ENCODE results near the gene SLC35G1. TPM values are rescaled to one million over a fixed set of nuclear protein-coding genes. Genes with fewer than 3 reads are reported as not detected.
A peak's percentile ranks its signal among the peaks of the same experiment; 100 is the strongest.

The SLC35G1 gene, protein sequence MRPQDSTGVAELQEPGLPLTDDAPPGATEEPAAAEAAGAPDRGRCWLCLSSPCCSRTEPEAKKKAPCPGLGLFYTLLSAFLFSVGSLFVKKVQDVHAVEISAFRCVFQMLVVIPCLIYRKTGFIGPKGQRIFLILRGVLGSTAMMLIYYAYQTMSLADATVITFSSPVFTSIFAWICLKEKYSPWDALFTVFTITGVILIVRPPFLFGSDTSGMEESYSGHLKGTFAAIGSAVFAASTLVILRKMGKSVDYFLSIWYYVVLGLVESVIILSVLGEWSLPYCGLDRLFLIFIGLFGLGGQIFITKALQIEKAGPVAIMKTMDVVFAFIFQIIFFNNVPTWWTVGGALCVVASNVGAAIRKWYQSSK
- 8.8 TPM for polyA plus RNA-seq (ENCODE audit: insufficient read length)
- long read RNA-seq, donor 1, partial matches to known transcripts, result 5 of 6 reads
- long read RNA-seq, donor 1, other reads (novel, unspliced or antisense), result 0 of 6 reads
- long read RNA-seq, donor 2, result 0 reads
- long read RNA-seq, donor 3, partial matches to known transcripts, result 0 of 3 reads
- long read RNA-seq, donor 3, other reads (novel, unspliced or antisense), result 0 of 3 reads
- long read RNA-seq, donor 4, result 0 reads
- long read RNA-seq, donor 5, result 0 reads
- long read RNA-seq, donor 6, partial matches to known transcripts, result 0 of 4 reads
- long read RNA-seq, donor 6, other reads (novel, unspliced or antisense), result 0 of 4 reads
- long read RNA-seq, donor 7, result 0 reads
- long read RNA-seq, donor 8, partial matches to known transcripts, result 0 of 2 reads
- long read RNA-seq, donor 8, other reads (novel, unspliced or antisense), result 0 of 2 reads

DNA sequence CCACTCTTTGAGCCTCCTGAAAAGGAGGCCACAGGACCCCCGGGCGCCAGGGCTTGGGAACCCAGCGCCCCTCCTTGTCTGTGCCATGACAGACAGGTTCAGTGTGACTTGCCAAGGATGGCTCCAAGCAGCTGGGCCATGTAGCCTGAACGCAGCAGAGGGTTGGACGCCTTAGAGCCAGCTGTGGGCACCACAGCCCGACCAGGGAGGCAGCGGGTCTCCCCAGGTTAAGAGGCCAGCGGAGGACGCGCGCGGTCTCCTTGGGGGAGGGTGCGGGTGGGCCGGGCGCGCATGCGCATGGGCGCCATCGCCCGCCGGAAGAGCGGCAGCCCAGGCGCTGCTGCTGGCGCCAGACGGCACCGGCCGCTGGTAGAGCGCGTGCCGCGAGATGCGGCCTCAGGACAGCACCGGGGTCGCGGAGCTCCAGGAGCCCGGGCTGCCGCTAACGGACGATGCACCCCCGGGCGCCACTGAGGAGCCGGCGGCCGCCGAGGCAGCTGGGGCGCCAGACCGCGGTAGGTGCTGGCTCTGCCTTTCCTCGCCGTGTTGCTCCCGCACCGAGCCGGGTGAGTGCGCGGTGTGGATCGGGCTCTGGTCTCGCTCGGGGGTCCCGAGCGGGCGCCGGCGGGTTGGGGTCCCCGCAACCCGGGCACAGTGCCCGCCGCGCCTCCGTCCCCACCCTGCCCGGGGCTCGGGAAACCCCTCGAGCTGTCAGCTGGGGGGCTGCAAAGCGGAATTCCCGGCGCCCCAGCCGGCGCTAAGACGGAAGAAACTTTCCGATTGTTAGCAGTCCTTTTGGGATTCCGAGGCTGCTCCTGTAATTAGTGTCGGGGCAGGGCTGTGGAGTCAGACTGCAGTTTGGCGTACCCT is at the start of gene SLC35G1:
Gene SLC35G1 (plus strand): TSS at position 333 of the 870 bp plus-strand sequence. CDS start 56 bp downstream, at position 389.
- DNase-seq, result peak; percentile 64

DNA sequence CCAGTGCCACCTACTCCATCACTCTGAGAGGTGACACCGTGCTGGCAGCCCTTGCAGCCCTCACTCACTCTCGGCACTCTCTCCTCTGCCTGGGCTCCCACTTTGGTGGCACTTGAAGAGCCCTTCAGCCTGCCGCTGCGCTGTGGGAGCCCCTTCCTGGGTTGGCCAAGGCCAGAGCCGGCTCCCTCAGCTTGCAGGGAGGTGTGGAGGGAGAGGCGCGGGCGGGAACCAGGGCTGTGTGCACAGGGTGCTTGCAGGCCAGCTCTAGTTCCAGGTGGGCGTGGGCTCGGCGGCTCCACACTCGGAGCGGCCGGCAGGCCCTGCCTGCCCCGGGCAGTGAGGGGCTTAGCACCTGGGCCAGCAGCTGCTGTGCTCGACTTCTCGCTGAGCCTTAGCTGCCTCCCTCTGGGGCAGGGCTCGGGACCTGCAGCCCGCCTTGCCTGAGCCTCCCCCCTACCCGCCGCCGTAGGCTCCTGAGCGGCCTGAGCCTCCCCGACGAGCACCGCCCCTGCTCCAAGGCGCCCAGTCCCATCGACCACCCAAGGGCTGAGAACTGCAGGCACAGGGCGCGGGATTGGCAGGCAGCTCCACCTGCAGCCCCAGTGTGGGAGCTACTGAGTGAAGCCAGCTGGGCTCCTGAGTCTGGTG is 48.7 kb upstream of the SLC35G1 start:
- DNase-seq, result no peak

DNA sequence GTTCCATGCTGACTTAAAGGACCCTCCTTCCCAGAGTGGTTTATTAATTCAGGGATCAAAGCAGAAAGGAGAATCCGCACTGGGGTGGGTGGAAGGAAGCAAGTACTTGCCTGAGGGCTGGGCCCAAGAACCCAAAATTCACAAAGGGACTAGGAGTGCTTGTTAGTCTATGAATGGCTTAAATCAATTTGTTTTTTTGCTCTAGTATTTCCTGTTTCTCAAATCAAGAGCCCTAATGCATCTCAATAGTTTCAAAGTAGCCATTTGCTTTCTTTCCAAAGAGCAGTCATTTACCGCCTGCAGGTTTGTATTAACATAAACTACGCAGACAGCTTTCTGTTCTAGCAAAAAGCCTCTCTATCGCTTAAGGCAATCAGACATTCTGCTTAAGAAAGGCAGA is 44.2 kb upstream of the SLC35G1 start:
- DNase-seq, result no peak

DNA sequence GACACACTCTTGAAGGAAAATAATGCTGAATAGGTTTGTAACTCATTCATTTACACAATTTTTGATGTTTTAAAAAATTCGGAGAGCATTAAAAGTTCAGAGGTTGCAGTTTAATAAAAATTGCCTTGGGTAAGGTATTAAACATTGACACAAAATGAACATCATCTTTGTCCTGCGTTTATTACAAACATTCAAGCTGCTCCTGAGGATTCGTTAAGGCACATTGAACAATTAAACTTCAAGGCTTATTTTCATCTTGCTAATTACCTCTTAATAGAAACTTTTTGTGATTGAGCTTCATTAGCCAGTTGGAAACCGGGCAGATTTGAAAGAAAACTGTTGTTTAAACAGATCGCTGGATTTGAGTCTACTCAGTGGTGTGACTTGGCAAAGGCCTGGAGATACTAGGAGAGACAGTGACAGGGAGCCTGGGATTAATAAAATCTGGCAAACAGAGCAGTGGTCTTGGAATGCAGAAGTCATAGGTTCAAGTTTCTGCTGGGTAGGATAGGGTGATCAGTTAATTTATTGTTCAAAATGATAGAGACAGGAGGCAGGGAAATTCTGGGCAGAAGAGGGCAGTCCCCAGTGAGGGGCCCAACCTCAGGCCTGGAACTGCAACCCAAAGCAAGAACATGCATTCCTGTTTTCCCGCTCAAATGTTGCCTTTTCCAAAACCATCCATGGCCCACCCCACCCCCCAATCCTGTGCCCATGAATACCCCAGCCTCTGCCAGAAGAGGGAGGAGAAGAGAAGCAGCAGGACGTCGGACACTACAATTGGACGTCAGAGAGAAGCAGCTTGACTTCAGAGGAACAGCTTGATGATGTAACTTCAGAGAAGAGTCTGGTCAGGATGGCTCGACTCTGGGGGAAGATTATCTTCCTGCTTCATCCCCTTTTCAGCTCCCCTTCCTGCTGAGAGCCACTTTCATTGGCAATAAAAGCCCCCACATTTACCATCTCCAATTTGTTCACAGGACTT is 43.5 kb upstream of the SLC35G1 start:
- DNase-seq, result no peak

DNA sequence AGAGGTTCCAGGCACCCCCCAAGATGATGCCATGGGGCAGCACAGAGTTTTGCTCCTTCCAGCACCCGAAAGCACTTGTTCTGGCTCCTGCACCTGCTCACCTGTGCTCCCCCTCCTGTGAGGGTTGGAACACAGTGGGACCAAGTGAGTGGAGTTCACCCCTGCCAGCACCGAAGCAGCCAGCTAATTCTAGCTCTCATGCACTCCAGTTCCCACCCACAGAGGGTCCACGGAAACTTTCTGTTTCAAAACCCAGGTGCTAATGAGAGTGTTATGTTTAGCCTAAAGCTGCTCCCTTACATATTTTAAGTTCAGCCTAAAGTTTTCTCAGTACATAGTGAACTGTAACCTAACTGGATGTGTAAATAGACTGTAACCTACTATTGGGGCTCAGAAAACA is 42.6 kb upstream of the SLC35G1 start:
- no peak for DNase-seq

DNA sequence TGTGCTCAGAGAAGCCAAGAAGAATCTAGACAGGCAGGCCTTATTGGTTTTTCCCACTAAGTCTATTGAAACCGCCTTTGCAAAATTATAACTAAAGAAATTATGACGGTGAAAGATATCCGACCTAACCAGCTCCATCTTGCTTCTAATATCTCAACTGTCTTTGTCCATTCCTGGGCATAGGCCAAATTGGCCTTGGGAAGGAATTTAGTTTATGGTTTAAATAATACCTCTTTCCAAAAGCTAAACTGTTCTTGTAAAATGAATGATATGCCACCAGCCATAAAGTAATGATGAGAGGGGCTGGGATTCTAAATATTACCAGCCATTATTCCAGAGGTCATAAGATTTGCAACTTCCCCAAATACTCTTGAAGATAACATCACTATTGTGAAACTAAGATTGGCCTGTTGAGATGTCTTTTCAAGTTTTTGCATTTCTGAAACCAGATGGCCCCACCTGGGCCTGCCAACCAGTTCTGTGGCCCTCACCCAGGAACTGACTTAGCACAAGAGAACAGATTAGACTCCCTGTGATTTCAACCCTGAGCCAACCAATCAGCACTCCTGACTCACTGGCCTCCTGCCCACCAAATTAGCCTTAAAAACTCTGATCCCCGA is 41.2 kb upstream of the SLC35G1 start:
- no peak for DNase-seq

DNA sequence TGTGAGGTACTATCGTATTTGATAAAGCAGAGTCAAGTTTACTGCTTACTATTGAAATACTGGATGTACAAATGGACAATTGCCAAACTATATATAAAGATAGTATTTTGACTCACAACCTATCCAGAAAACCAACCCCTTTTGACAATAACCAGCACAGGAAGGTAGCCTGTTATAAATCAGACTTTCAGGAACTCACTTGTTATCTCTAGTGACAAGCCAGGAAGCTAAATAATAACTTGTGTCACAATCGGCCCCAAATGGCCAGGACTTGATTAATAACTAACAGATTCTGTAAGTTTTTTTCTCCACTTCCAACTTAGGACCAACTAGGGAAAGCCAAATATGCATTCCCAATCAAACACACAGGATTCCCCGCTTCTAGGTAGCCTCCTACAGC is 38.8 kb upstream of the SLC35G1 start:
- DNase-seq, result no peak

DNA sequence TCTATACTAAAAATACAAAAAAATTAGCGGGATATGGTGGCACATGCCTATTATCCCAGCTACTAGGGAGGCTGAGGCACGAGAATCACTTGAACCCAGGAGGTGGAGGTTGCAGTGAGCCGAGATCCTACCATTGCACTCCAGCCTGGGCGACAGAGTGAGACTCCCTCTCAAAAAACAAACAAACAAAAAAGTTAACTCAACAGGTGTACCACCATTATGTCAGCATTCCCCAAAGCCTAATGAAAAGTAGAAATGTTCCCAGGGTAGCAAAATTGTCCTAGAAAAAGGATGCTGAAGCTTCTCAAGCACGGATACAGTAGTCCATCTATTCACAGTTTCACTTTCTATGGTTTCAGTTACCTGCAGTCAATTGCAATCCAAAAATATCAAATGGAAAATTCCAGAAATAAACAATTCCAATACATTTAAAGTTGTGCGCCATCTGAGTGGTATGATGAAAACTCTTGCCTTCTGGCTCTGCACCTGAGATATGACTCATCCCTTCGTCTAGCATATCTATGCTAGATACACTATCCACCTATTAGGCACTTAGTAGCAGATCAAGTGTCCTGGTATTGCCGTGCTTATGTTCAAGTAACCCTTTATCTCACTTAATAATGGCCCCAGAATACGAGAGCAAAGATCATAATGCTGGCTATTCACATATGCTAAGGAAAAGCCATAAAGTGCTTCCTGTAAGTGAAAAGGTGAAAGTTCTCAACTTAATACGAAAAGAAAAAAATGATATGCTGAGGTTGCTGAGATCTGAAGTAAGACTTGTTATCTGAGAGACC is 37.2 kb upstream of the SLC35G1 start:
- no peak for DNase-seq

DNA sequence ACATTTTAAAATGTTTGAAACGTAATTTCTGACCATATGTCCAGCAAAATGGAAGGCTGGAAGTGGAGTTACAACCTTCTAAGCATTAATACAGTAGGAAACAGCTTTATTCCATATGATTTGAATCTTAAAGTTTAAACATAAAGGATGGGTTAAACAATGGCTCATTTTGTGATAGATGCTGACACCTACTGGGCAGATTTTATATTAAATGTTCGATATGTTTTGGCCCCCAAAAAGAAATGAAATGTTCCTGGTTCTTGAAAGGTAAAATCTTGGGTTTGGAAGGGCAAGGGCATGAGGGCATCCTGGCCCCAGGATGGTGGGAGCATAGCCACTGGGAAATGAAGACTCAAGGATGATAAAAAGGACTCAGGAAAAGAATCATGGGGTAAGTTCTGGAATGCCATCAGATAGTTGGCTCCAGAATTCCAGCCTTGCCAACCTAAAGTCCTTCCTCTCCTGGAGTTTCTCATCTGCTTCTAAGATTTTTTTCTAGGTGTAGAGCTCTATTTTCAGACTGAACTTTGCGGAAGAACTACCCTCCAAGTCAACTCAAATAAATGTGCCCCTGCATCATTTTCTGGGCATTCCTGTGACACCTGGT is 34.6 kb upstream of the SLC35G1 start:
- DNase-seq, result no peak

DNA sequence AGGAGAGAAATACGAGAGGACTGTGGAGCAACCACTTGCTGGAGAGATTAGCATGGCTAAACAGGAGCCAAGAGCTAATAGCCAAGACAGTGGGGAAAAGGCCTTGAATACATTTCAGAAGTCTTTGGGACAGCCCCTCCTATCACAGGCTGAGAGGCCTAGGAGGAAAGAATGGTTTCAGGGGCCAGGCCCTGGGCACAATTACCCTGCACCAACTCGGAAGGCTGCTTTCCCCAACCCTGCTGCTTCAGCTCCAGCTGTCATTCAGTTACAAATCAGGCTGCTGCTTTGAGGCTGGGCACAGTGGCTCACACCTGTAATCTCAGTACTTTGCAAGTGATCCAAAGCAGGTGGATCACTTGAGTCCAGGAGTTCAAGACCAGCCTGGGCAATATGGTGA is 32.0 kb upstream of the SLC35G1 start:
- no peak for DNase-seq

DNA sequence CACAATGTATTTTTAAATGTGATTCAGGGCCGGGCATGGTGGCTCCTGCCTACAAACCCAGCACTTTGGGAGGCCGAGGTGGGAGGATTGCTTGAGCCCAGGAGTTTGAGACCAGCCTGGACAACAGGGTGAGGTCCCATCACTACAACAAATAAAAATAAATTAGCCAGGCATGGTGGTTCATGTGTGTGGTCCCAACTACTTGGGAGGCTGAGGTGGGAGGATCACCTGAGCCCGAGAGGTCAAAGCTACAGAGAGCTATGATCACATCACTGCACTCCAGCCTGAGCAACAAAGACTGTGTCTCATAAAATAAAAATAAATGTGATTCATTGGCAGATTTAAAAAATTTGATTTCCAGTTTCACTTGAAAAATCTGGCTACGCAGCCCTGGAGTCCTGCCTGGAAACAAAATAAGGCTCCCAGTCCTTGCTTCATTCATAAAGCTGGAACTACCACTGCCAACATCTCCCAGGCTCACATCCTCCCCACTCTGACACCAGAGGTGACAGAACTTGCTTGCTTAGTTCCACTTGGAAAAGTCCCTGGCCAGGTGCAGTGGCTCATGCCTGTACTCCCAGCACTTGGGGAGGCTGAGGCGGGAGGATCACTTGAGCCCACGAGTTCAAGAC is 27.9 kb upstream of the SLC35G1 start:
- no peak for DNase-seq

DNA sequence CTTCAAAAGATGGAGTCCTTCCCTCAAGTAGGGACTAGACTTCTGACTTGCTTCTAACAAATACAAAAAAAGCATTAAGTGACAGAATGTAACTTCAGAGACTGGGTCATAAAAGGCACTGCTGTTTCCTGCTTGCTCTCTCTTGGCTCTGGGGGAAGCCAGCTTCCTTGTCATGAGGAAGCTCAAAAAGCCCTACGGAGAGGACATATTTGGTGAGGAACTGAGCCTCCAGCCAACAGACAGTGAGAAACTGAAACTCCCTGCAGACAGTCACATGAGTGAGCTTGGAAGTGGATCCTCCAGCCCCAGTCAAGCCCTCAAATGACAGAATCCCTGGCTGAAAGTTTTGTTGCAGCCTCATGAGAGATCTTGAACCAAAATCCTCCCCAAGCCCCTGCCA is 26.3 kb upstream of the SLC35G1 start:
- DNase-seq, result no peak

DNA sequence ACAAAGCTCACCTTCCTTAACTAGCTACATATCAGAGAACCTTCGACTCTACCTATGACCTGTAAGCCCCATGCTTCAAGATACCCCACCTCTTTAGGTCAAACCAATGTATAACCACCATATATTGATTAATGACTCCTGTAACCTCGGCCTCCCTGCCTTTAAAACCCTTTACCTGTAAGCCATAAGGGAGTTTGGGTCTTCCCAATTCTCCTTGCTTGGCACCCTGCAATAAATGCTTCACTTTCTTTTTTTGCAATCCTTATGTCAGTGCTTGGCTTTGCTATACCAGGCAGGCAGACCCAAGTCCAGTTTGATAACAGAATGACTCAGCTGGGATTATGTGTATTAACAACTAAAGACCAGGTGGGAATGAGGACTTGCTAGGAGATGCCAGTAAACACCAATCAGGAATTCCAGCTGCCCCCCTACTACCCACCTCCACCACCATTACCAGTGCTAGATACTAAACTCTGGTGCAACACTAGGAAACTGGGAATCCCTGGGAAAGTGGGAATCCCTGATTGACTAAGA is 22.0 kb upstream of the SLC35G1 start:
- DNase-seq, result no peak

DNA sequence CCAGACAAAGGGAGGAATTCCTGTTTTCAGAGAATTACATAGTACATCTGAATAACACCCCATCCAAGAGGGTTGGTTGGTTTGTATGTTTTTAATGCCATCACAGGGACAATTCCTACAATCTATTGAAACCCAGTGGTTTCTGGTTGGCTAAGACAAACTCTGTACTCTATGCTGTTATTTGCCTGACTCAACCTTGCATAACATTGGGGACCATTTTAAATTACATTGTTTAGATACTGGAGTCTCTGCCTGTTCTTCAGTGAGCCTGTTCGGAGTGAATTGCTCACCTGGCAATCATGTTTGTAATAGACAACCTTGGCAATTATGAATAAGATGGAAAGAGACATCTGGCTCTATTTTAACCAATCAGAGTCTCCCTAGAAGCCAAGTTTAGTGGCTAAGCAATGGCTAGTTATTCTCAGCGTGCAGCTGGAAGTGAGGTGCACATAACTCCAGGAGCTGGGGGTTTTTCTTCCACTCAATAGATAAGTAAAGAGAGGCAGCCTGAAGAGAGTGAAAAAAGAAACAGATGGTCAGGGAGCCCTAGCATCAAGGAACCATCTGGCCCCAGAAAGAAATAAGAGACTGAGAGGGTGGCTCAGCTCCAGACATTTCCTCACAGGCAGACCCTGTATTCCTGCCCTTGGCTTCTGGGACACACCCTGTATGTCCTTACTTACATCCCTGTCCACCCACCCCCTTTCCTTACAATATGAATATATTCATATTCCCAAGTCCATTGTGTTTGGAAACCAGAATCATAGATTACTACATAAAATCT is 21.2 kb upstream of the SLC35G1 start:
- DNase-seq, result no peak

DNA sequence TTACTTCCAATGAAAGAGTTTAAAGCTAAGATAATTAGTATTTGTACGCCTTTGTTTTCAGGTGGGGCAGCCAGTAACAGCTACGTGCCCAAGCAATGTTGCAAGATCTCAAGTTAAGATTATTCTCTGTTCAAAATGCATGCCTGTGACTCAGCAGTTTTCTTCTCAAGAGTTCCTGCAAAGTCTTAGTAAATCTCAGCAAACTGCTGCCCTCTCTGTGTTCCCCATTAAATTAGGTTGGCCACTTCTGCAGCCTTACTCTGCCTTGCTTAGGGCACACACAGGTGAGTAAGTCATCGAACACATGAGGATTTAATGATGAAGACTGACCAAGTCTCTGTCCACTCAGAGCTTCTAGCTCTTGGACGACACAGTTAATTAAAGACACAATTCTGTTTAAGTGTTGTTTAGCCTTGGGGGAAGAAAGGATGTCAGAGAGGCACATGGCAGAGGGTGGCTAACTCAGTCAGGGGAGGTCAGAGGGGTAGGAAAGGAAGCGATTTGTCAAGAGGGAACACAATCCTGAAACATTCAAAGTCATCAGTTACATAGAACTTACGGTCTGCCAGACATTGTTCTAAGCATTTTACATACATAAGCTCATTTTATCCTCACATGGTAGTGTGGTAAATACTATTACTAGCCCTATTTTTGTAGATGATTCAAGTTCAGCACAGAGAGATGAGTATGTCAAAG is 20.2 kb upstream of the SLC35G1 start:
- DNase-seq, result no peak

DNA sequence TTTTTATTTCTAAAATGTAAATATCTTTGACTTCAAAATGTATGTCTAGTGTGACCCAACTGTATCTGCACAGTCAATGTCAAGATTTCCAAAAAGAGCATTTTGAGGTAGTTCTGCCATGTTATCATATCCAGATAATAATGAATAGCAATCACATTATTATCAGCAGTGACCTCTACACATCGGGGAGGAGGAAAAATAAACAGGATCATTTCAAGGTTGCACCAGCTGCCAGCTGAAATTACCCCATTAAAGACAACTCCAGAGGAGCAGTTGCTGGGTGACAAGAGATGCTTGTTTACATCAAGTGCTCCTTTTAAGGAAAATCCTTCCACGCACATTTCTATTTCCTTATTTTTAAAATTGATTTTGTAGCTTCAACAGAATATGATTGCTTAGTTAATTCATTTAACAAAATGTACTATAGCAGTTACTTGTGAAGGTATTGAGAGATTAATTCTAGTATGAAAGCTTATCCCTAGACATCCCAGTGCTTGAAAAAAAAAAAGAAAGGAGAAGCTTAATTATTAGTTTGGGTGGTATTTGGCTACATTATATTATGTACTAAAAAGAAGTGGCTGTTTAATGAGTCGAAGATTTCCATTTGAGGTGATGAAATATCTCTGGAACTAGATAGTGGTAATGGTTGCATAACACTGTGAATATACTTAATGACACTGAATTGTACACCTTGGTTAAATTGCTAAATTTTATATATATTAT is 19.3 kb upstream of the SLC35G1 start:
- DNase-seq, result no peak

Data from left kidney (tissue), 8 donors.